Measurements from ENCODE around the gene HDAC7. TPM values are rescaled to one million over a fixed set of nuclear protein-coding genes. Genes with fewer than 3 reads are reported as not detected.

The HDAC7 gene
- total RNA-seq, 1 donor: 47.9 TPM

- no peak for TF ChIP-seq CTCF (IDR thresholded peaks at IDR 0.05; ENCODE audit: insufficient read depth, low read depth, low read length)
- no peak for DNase-seq (ENCODE audit: low read depth)
These were observed 39.7 kb downstream of the HDAC7 start for GRCh38 chr12:47779943-47780504.

GRCh38 chr12:47779301-47779942 lies 40.3 kb downstream of the HDAC7 start:
- peak; percentile 94 for TF ChIP-seq CTCF (IDR thresholded peaks at IDR 0.05; ENCODE audit: insufficient read depth, low read depth, low read length)
- peak; percentile 83 for DNase-seq (ENCODE audit: low read depth)
- no peak overlapping the region for H3K4me3 ChIP-seq (ENCODE audit: low read depth, low read length)

More at GRCh38 chr12:47779943-47780504, 39.7 kb downstream of the HDAC7 start:
- no peak overlapping the region for H3K4me3 ChIP-seq (ENCODE audit: low read depth, low read length)

GRCh38 chr12:47778881-47779280 lies 40.8 kb downstream of the HDAC7 start:
- TF ChIP-seq CTCF (IDR thresholded peaks at IDR 0.05; ENCODE audit: insufficient read depth, low read depth, low read length): no peak
- H3K4me3 ChIP-seq (ENCODE audit: low read depth, low read length): no peak overlapping the region
- no peak for DNase-seq (ENCODE audit: low read depth)

- TF ChIP-seq CTCF (IDR thresholded peaks at IDR 0.05; ENCODE audit: insufficient read depth, low read depth, low read length): no peak
These were observed 41.8 kb downstream of the HDAC7 start for GRCh38 chr12:47777741-47778558.

GRCh38 chr12:47777151-47777550 lies 42.6 kb downstream of the HDAC7 start:
- TF ChIP-seq CTCF (IDR thresholded peaks at IDR 0.05; ENCODE audit: insufficient read depth, low read depth, low read length): no peak
- no peak for DNase-seq (ENCODE audit: low read depth)

More at GRCh38 chr12:47777741-47778558, 41.8 kb downstream of the HDAC7 start:
- no peak for DNase-seq (ENCODE audit: low read depth)
- H3K4me3 ChIP-seq (ENCODE audit: low read depth, low read length): no peak overlapping the region

GRCh38 chr12:47776471-47777143 lies 43.1 kb downstream of the HDAC7 start:
- H3K4me3 ChIP-seq (ENCODE audit: low read depth, low read length): no peak overlapping the region
- TF ChIP-seq CTCF (IDR thresholded peaks at IDR 0.05; ENCODE audit: insufficient read depth, low read depth, low read length): no peak
- peak; percentile 65 for DNase-seq (ENCODE audit: low read depth)

More at GRCh38 chr12:47777151-47777550, 42.6 kb downstream of the HDAC7 start:
- no peak overlapping the region for H3K4me3 ChIP-seq (ENCODE audit: low read depth, low read length)

Measured in fibroblast of villous mesenchyme (primary cell).